ENCODE measurements around the gene TMEM143.
A peak's percentile ranks its signal among the peaks of the same experiment; 100 is the strongest.
"Not testable (repeated sequence)": the region's sequence is repeated elsewhere in the genome, so short reads cannot be mapped to it uniquely, and the experiment has no call there.

The TMEM143 gene

GRCh38 chr19:48391100-48392005 is 27.6 kb upstream of the TMEM143 start, which contains the start of gene KDELR1:
Gene KDELR1, minus strand, starts transcription at chr19:48391551. Its CDS starts 193 bp downstream, at chr19:48391358.
- DNase-seq = peak in 13 of 14 donors; percentile 27 to 82 (median 64)

GRCh38 chr19:48390188-48391099 is 26.7 kb upstream of the TMEM143 start:
- peak in 12 of 14 donors; percentile 14 to 79 (median 40) for DNase-seq

GRCh38 chr19:48386981-48387380 is 23.2 kb upstream of the TMEM143 start:
- no peak for DNase-seq

GRCh38 chr19:48385461-48386087 is 21.8 kb upstream of the TMEM143 start:
- no peak for DNase-seq

DNA sequence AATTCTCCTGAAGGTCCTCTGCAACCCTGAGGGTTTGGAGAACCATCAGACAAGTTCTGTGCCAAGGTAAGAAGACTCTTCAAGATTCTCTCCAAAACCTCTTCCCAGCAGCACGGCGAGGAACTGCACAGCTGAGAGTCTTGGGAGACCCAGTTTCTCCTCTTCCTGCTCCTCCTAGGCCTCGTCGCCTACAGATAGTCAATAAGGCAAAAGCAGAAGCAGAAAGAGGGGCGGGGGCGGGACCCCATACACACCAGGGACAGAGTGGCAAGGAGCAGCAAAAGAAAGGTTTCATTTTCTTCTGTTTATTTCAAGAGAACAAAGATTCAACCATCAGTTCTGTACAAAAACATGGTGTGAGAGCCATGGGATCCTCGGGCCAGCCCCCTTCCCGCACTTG is 18.5 kb upstream of the TMEM143 start:
- no peak for DNase-seq

DNA sequence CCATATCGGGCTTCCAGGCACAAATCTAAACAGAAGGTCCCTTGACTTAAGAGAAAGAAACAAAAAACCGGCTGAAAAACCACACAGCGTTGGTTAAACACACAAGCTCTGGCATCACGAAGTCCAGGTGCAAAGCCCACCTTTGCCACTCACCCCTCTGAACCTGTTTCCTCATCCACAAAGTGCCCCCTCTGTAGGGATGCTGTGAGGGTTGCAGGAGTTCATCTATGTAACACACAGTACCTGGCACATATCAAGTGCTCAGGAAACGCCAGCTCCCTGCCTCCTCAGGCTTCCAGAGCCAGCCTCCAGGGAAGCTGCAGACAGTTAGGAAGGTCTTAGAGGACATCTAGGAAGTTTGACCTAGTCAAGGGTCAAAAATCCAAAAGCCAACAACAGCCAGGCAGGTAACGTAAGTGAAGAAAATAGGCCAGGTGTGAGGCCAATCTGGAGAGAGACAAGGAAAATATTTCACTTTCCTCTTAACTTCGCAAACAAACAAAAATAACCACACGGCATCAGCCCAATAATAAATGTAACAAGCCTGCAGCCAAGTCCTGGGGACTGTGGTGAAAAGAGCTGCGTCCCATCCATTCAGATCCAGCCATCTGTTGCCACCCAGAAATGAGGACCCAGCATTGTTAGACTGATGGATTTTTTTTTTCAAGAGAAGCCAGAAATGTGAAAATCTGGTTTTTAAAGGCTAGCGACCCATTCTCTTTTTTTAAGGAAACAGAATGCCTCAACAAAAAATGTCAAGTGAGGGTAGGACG is 17.6 kb upstream of the TMEM143 start:
- DNase-seq = peak in 1 of 14 donors; percentile 2

GRCh38 chr19:48379058-48379457 is 15.3 kb upstream of the TMEM143 start:
- no peak for DNase-seq

DNA sequence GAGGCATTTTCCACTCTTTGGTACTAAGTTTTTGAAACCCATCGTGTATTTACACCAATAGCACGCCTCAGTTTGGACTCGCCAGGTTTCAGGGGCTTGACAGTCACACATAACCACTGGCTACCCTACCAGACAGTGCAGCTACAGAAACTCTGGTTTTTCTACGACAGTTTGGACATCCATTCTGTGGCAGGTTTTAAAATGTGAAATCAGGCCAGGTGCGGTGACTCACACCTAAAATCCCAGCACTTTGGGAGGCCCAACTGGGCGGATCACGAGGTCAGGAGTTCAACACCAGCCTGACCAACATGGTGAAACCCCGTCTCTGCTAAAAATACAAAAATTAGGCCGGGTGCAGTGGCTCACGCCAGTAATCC is 14.4 kb upstream of the TMEM143 start:
- DNase-seq = no peak

DNA sequence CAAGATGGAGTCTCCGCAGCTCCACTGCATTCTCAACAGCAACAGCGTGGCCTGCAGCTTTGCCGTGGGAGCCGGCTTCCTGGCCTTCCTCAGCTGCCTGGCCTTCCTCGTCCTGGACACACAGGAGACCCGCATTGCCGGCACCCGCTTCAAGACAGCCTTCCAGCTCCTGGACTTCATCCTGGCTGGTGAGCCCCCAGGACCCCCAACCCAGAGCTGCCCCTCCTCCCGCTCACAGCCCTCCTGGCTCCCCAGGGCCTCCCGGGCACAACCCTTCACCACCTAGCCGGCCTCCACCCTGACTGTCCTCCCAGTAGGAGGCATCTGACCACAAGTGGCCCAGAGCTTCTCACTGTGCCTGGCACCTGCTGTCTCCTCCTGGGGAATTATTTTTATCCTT is 9.8 kb upstream of the TMEM143 start:
- DNase-seq = no peak

DNA sequence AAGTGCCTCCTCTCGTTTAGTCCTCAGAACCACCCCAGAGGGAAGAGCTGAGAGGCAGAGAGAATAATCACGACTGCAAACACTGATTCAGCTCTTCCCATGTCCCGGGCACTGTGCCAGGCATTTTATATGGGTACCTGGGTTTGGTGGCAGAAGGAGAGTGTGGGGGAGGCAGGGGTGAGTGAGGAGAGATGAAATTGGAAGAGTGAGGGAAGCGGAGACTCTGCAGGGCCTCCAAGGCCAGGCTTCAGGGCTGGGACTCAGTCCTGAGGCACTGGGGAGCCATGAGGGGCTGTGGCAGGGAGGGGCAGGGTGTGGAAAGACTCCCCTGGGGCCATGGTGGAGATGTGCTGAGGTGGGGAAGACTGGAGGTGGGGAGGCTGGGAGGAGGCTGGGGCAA is 9.2 kb upstream of the TMEM143 start:
- DNase-seq = peak in 1 of 14 donors; percentile 23

DNA sequence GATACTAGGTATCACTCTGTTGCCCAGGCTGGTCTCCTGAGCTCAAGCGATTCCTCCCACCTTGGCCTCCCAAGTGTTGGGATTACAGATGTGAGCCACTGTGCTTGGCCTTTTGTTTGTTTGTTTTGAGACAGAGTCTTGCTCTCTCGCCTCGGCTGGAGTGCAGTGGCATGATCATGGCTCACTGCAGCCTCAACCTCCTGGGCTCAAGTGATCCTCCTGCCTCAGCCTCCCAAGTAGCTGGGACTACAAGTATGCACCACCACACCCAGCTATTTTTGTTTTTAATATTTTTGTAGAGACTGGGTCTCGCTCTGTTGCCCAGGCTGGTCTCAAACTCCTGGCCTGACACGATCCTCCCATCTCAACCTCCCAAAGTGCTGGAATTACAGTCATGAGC is 8.0 kb upstream of the TMEM143 start:
- not testable (repeated sequence) for DNase-seq

- no peak for DNase-seq
These were observed 7.6 kb upstream of the TMEM143 start for GRCh38 chr19:48371367-48371766.

- no peak for DNase-seq
These were observed 7.2 kb upstream of the TMEM143 start for GRCh38 chr19:48370955-48371354.

- DNase-seq = no peak
These were observed 5.2 kb upstream of the TMEM143 start for GRCh38 chr19:48368936-48369335.

DNA sequence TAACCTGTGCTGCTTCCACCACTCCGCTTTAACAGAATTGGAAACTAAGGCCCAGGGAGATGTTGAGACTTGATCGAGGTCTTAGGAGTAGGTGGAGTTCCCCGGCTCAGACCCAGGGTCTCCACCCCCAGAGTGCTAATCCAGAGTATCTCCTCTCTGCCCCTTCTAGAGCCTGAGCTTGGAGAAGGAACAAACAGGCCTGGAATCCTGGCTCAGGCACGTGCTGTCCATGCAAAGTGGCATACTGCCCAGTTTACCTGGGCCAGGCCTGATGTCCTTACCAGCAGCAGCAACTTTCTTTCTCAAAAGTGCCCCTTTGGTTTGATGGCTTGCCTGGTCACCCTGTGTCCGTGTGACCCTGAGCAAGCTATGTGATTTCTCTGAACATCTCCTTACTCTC is 4.1 kb upstream of the TMEM143 start:
- no peak for DNase-seq

DNA sequence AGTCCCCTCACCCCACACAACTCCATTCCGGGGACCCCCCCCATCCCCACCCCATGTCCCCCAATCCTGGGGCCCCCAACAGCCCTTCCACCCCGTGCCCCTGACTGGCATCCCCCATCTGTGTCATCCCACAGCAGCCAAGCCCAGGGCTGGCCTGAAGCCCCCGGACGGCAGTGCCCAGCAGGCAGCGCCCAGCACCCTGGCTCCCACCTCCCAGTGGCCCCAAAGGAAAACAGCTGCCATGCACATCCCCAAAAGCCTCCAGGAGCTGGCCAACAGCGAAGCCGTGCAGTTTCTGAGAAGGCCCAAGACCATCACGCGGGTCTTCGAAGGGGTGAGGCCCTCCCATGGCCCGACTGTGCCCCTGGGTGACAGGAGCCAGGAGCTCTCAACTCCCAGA is 1.9 kb upstream of the TMEM143 start:
- no peak for DNase-seq

- no peak for DNase-seq
These were observed 1.0 kb upstream of the TMEM143 start for GRCh38 chr19:48364598-48365348.

DNA sequence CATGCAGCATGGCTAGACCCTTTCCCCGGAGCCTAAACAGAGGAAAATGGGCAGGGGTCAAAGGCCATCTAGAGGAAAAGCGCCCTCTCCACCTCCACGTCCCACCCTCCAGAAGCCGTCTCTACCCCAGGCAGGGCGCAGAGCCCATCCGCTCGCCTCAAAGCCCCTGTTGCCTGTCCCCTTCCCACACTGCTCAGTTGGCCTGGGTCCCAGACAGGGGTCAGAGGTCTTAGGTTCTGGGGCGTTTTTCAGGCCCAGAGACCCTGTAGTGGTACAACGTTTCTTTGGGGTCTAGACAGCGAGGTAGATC is 285 bp downstream of the TMEM143 start:
- DNase-seq = peak in 4 of 14 donors; percentile 74 to 90 (median 84)

DNA sequence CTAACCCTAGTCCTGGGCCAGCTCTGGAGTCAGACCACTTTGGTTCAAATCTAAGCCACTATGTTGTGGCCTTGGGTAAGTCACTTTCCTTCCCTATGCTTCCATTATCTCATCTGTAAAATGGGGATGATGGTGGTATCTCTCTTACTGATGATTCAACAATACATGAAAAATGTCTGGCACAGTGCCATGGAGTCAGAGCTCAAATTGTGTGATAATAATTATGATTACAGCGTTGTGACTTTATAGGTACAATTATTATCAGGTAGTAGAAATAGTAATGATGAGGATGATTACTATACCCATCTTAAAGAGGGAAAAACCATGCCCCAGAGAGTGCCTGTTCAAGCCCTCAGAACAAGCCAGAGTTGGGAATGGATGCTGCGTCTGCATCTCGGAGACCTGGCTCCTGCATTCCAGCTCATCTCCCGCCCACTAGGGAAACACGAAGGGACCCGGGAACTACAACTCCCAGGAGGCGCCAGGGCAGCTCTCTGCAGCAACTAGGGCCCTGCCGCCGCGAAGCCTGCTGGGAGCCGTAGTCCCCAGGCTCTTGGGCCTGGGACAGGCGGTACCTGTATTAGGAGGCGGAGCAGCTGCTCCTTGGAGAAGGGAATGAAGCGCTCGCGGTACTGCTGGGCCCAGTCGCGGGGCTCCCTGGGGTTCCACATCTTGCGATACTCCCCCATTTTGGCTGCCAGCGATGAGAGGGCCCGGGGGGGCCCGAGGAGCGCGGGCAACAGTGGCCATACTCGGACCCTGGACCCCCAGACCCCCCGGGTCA is 832 bp downstream of the TMEM143 start:
- peak; percentile 25 to 99 (median 86) for DNase-seq

GRCh38 chr19:48361912-48362311 is 1.8 kb downstream of the TMEM143 start:
- DNase-seq = no peak

All from C1 segment of cervical spinal cord (tissue), 14 donors.